HEK293T (cell line): ENCODE results near the gene PSME2.

ENCODE experiments used
- FOXK2 ChIP-seq: fragments of 450-650 bp; IDR thresholded peaks from 2 replicates; pipeline ENCODE4 v1.6.1; 2016; ENCODE audit warnings: mild to moderate bottlenecking
- SP1 ChIP-seq: fragments of 450-650 bp; IDR thresholded peaks from 2 replicates; pipeline ENCODE4 v1.6.1; 2017

DNA sequence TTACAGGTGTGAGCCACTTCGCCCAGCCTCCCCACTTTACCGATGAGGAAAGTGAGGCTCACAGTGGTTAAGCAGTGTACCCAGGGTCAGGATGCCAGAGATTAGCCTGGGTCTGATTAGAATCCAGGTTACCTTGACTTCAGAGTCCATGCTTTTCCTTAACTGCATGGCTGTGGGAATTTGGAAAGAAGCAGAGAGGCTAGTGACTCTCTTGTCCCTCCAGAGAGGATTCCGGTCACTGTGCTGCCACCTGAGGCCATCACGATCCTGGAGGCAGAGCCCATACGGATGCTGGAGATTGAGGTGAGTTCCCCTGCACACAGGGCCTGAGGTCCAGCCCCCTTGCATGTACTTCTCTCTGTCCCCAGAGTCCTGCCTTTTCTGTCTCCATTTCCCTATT lies 30.2 kb upstream of the PSME2 start:
- no peak for TF ChIP-seq FOXK2
- no peak for TF ChIP-seq SP1
